Muscle layer of duodenum (tissue), 2 donors: ENCODE data around the gene TM9SF1.
"Not testable (repeated sequence)": the region's sequence is repeated elsewhere in the genome, so short reads cannot be mapped to it uniquely, and the experiment has no call there.

Experiments used
- H3K27ac ChIP-seq: one replicate; pipeline ENCODE4 v1.7.0; 2013; ENCODE audit warnings: mild to moderate bottlenecking, low read length
- H3K27me3 ChIP-seq: one replicate; pipeline ENCODE4 v1.7.0; 2013; ENCODE audit warnings: low read depth, mild to moderate bottlenecking, control low read depth, low read length
- H3K36me3 ChIP-seq, 2 donors: one replicate each; pipeline ENCODE4 v1.7.0; 2013; ENCODE audit warnings: low read length in 2 of 2, control low read depth in 1 of 2, mild to moderate bottlenecking in 1 of 2; ENCODE audit not compliant: insufficient read depth in 2 of 2, control insufficient read depth in 1 of 2
- H3K4me1 ChIP-seq, 2 donors: one replicate each; pipeline ENCODE4 v1.7.0; 2013; ENCODE audit warnings: low read length in 2 of 2, mild to moderate bottlenecking in 2 of 2, control low read depth in 1 of 2, moderate library complexity in 1 of 2; ENCODE audit not compliant: insufficient read depth in 2 of 2, control insufficient read depth in 1 of 2
- H3K4me3 ChIP-seq, 2 donors: one replicate each; pipeline ENCODE4 v1.7.0; 2013; ENCODE audit warnings: low read length in 2 of 2, low read depth in 1 of 2, mild to moderate bottlenecking in 1 of 2
- H3K9me3 ChIP-seq, 2 donors: one replicate each; pipeline ENCODE4 v1.7.0; 2013; ENCODE audit warnings: low read length in 2 of 2, control low read depth in 1 of 2, mild to moderate bottlenecking in 1 of 2; ENCODE audit not compliant: control insufficient read depth in 1 of 2
- donor health status: healthy.

TM9SF1 gene

DNA sequence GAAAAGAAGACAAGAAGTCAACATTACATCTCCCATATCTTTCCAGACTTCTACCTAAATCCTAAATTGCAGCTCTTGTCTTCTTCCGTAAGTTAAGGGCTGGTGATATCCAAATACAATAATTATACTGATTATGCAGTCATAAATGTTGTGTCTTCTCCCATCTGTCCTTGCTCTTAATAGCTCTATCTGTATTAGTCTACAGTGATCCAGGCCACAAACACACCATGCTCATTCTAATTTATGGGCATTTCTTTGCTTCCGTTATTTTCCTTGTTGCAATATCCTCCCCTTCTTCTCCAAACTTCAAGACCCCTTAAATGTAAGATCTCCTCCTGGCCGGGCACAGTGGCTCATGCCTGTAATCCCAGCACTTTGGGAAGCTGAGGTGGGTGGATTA lies 24.3 kb upstream of the TM9SF1 start:
- Histone ChIP-seq H3K36me3 (peaks cover 3 to 4% of the 10 kb centered on the region in 2 donors), H3K9me3 (no peaks in the 10 kb centered on the region), H3K27me3 (no peaks in the 10 kb centered on the region), H3K4me3 (no peak overlapping the region), H3K4me1 (peaks cover 0 to 6% of the 10 kb centered on the region in 2 donors), H3K27ac (no peak overlapping the region)

DNA sequence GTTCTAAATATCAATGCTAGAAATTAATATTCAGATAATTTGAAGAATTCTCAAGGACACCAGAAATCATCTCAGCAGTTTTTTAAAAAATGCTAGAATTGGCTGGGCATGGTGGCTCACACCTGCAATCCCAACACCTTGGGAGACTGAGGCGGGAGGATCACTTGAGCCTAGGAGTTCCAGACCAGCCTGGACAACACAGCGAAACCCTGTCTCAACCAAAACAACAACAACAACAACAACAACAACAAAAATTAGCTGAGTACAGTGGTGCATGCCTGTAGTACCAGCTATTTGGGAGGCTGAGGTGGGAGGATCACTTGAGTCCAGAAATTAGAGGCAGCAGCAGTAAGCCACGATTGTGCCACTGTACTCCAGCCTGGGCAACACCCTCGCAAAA lies 23.8 kb upstream of the TM9SF1 start:
- Histone ChIP-seq H3K9me3 (no peaks in the 10 kb centered on the region), H3K27me3 (no peaks in the 10 kb centered on the region), H3K4me1 (peaks cover under 1 to 11% of the 10 kb centered on the region in 2 donors), H3K4me3 (no peak overlapping the region), H3K27ac (no peak overlapping the region), H3K36me3 (peaks cover 3 to 4% of the 10 kb centered on the region in 2 donors)

DNA sequence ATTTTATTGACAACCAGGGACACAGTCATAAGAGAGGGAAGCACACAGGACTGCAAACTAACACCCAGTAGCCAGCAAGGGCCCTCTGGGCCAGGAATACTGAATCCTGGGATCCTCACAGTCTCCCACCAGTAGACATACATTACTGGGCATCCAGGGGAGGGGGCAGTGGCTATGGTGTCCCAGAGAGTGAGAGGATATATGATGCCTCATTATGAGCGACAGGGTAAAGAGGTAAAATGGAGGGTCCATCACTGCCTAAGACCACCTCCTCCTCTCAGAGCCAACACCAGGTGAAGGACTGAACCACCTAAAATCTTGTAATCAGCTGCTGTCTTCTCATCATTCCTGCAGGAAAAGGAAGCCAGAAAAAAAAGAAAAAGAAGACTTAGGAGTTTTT lies 21.6 kb upstream of the TM9SF1 start:
- peaks cover 7 to 19% of the 10 kb centered on the region in 2 donors for H3K4me1 ChIP-seq
- H3K9me3 ChIP-seq, H3K36me3 ChIP-seq, H3K4me3 ChIP-seq, H3K27ac ChIP-seq, H3K27me3 ChIP-seq: not testable (repeated sequence)

- Histone ChIP-seq H3K27me3 (no peaks in the 10 kb centered on the region), H3K27ac (no peak overlapping the region), H3K4me1 (peaks cover 7 to 24% of the 10 kb centered on the region in 2 donors), H3K36me3 (peaks cover 7 to 8% of the 10 kb centered on the region in 2 donors), H3K9me3 (no peaks in the 10 kb centered on the region), H3K4me3 (peak overlapping the region in 1 of 2 donors; percentile 94)
Measured at GRCh38 chr14:24216345-24216699, 21.1 kb upstream of the TM9SF1 start.

DNA sequence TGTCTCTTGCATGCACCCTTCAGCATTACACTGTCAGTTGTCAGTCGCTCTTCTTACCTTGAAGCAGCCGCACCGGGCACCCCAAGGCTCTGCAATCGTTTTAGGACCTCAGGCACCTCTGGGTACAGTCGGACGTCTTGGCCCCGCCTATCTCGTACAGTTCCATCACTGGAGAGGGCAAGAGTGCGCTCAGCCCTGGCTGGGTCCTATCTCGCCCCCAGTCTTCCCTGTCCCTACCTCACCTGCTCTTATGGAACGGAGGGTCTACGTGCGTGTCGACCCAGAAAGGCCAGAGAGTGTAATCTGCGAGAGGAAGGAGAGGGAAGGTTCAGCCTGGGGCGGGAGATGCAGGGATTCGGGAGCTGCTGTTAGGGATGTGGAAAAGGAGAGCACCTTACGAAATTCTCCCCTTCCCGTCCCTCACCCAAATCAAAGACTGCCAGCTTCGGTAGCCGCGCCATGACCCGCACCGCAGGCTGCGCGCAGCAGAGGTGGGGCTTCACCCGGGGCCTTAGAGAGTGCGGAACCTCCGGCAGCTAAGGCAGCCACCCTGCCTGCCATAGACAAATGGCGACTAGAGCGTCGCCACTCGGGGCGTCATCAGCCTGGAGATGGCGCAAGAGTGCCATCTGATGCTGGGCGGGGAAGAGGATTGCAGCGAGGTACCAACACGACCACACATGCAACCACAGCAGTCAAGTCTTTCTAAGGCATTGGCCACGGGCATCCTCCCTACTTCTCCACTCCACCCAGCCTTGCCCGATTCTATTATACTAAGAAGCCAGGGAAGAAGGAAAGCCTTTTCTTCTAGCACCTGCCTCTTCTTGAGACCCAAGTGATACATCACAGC lies 20.5 kb upstream of the TM9SF1 start, which contains the start of gene MDP1:
Gene MDP1 (minus strand): TSS at position 572 of the 850 bp plus-strand sequence. CDS start 111 bp downstream, at position 461.
- Histone ChIP-seq H3K4me1 (peaks cover 7 to 26% of the 10 kb centered on the region in 2 donors), H3K27ac (peak within 1 kb of the TSS; percentile 97), H3K27me3 (no peaks in the 10 kb centered on the region), H3K4me3 (peak within 1 kb of the TSS; percentile 77 to 94), H3K9me3 (no peaks in the 10 kb centered on the region), H3K36me3 (peaks cover 8 to 10% of the 10 kb centered on the region in 2 donors)

GRCh38 chr14:24213866-24214662 lies 18.8 kb upstream of the TM9SF1 start:
- Histone ChIP-seq H3K27me3 (no peaks in the 10 kb centered on the region), H3K36me3 (peaks cover 23 to 27% of the 10 kb centered on the region in 2 donors), H3K27ac (peak overlapping the region; percentile 97), H3K9me3 (no peaks in the 10 kb centered on the region), H3K4me1 (peaks cover 7 to 26% of the 10 kb centered on the region in 2 donors), H3K4me3 (peak overlapping the region; percentile 69 to 71)

DNA sequence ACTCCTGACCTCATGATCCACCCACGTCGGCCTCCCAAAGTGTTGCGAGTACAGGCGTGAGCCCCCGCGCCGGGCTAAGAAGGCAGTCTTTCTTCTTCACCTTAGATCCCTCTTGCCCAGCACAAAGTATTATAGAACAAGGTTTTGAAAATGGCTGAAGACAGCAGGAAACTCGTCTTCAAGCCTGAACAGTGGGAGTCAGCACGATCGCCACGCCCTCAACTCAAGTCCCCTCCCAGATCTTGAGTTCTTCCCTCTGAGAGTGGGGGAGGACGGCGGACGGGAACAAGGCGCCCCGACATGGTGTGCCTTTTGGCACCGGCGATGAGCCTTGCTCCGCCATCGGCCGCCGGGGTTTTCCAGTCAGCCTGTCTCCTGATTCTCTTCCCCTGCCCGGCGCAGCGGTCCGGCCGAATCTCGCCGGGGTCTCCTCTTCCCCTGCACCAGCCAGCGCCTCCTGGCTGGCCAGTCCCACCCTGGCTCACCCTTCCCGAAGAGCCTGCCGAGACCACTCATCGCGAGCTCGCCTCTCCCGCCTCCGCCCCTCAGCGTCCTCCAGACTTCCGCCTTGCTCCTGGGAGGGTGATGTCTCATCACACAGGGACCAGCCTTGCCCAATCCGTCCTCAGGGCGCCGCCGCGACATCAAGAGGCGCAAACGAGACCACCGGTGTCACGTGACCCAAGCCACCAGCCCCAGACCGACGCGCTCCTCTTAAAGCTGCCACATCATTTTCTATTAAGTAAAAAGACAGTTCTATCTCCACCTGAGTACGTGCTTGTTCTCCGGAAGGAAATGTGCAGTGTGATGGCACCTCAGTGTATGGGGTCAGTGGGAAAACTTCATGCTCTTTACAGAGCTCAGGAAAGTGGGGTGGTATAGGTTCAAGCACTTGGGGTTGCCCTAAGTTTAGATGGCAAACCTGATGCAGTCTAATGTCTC lies 18.0 kb upstream of the TM9SF1 start, which contains the start of gene CHMP4A:
Gene CHMP4A (minus strand): TSS at position 565 of the 942 bp plus-strand sequence. CDS start 49 bp downstream, at position 516.
- Histone ChIP-seq H3K4me1 (peaks cover 7 to 26% of the 10 kb centered on the region in 2 donors), H3K27ac (peak within 1 kb of the TSS; percentile 97), H3K36me3 (peaks cover 26 to 31% of the 10 kb centered on the region in 2 donors), H3K27me3 (no peaks in the 10 kb centered on the region), H3K9me3 (no peaks in the 10 kb centered on the region), H3K4me3 (peak within 1 kb of the TSS; percentile 69 to 71)

- peaks cover 40 to 42% of the 10 kb centered on the region in 2 donors for H3K36me3 ChIP-seq
- H3K27me3 ChIP-seq = no peaks in the 10 kb centered on the region
- no peak overlapping the region for H3K4me3 ChIP-seq
- H3K9me3 ChIP-seq = no peaks in the 10 kb centered on the region
- H3K27ac ChIP-seq = no peak overlapping the region
- H3K4me1 ChIP-seq = peaks cover 11 to 26% of the 10 kb centered on the region in 2 donors
Measured at GRCh38 chr14:24211311-24211710, 16.1 kb upstream of the TM9SF1 start.

DNA sequence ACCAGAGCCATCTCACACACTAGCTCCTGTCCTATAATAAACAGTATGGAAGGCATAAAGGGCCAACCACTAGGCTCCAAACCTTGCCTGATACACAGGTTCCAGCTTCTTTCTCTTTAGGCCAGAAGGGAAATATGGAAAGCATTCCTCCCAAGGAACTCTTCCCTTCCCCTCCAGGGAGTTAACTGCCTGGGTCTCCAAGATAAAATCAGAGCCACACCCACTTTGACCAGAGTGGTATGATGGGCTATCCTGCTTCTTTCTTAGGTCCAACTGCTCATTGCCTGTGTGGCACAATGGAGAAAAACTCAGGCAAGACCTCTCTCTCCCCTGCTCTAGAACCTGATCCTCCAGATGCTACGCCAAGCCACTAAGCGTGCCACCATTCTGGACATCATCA lies 12.4 kb upstream of the TM9SF1 start:
- peaks cover 4 to 9% of the 10 kb centered on the region in 2 donors for H3K4me1 ChIP-seq
- H3K9me3 ChIP-seq = no peaks in the 10 kb centered on the region
- no peaks in the 10 kb centered on the region for H3K27me3 ChIP-seq
- H3K27ac ChIP-seq = no peak overlapping the region
- peaks cover 49 to 54% of the 10 kb centered on the region in 2 donors for H3K36me3 ChIP-seq
- H3K4me3 ChIP-seq = no peak overlapping the region

- peaks cover 49 to 54% of the 10 kb centered on the region in 2 donors for H3K36me3 ChIP-seq
- H3K4me1 ChIP-seq = peaks cover 4 to 9% of the 10 kb centered on the region in 2 donors
- H3K27me3 ChIP-seq = no peaks in the 10 kb centered on the region
- no peak overlapping the region for H3K27ac ChIP-seq
- no peaks in the 10 kb centered on the region for H3K9me3 ChIP-seq
- no peak overlapping the region for H3K4me3 ChIP-seq
Measured at GRCh38 chr14:24207104-24207551, 11.9 kb upstream of the TM9SF1 start.
